NCI-H2227 (cell line): Measurements from ENCODE around the gene PARN.
"Not testable (repeated sequence)": the region's sequence is repeated elsewhere in the genome, so short reads cannot be mapped to it uniquely, and the experiment has no call there.

Source experiments
- DNase-seq: peaks from one replicate; lab custom pipeline; 2025; ENCODE audit not compliant: unreplicated experiment; lab: John Stamatoyannopoulos, UW

The PARN gene

DNA sequence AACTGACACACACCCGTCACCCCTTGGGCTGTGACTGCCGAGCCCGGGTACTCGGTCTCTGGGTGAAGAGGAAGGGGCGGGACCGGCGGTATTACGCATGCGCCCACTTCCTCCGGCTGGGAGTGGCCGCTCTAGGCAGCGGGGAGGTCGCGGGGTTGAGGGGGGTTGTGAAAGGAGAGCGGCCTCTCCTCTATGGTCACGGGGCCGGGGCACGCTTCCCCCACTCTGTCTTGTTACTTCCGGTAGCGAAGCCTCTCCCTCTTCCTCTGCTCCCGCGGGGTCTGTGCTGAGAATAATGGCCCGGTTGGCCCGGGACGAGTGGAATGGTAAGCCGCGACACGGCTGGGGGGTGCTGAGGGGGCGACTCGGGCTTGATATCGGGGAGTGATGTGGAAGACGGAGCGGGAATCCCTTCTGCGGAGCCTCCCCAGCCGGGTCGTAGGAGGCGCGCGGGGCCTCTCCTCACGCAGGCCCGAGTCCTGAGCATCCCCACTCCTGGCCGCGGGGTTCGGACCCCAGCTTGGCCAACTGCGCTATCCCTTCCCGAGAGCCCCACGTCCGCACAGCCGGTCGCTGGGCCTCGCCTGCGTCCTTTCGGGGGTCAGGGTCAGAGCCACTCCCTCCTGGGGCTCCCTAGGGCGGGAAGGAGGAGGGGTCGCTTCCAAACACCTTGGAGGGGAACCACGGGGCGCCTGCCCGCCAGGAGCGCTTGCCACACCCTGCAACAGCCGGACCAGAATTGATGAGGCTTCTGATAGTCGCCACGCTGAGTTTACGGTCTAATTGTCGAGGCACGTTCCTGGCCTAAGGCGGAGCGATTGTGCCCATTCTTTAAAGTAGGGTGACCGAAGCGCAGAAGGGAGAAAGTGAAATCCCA, 2.9 kb upstream of the PARN start, which contains the start of gene BFAR:
Gene BFAR, plus strand, starts transcription at position 259 of the 877 bp plus-strand sequence. CDS start 11,396 bp downstream, outside the sequence.
- DNase-seq, result peak; percentile 98

DNA sequence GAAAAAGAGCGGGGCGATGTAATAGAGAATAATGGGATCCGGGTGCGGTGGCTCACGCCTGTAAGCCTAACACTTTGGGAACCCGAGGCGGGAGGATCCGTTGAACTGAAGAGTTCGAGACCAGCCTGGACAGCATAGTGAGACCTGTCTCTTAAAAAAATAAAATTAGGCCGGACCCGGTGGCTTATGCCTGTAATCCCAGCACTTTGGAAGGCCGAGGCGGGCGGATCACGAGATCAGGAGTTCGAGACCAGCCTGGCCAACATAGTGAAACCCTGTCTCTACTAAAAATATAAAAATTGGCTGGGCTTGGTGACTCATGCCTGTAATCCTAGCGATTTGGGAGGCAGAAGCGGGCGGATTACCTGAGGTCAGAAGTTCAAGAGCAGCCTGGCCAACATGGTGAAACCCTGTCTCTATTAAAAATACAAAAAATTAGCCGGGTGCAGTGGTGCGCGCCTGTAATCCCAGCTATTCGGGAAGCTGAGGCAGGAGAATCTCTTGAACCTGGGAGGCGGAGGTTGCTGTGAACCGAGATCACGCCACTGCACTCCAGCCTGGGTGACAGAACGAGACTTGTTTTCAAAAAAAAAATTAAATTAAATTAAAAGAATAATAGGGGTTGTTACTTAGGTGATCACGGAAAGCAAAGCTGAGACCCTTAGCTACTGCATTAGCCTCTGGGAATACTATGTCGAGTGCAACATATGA, 715 bp upstream of the PARN start:
- DNase-seq, result not testable (repeated sequence)

DNA sequence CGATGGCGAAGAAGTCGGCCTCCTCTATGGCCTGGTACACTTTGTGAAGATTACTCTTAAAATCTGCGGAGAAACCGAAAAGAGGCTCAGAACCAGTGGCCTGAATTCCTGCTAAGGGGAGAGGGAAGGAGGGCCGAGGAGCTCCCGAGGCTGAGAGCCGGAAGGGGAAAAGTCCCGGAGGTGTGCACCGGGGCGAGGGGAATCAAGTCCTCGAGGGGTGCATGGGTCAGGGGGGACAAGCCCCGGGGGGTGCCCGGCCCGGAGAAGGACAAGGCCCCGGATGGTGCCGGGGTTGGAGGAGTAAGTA, 495 bp downstream of the PARN start:
- DNase-seq, result peak; percentile 52

DNA sequence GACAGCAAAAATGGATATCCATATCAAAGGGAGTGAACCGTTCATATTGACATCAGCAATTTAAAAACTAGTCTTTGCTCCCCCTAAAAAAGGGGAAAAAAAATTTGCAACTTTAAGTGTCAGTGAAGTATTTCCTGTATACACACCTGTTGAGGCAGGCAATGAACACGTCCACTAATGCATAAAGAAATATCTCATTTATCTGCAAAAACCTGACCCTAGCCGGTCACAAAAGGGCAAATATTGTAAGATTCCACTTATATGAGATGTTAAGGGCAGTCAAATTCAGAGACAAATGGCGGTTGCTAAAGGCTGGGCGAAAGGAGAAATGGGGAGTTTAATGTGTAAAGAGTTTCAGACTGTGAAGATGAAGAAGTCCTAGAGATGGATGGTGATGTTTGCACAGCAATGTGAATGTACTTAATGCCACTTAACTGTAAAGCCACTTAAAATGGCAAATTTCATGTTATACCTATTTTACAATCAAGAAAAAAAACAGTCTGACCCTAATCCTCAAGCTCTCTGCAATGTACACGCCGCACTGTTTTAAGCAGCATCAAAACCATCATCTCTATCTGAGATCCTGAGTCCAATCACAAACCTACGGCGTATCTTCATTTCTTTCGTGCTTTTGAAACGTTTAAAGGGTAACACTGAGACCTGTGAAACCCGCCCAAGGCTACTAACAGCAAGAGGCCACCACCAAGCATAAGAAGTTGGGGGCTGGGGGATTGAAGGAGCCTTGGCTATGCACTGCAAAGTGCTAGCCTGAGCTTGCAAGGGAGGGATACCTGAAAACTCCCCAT, 1.1 kb downstream of the PARN start:
- no peak for DNase-seq

DNA sequence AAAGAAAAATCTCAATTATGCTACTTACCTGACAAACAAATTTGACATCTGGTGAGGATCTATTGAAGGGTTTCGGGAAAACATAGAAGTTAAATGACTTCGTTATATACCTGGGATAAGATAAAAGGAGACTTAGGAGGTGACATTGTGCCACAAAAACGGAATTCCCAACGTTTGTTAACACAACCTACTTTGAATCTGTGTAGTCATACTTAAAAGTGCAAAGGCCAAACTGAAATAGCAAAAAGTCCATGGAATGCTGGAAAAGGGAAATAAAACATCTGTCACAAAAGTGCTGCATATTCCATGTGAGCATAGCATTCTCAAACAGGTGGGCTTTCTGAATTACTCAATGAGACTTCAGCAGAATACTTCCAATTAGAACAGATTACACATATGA, 3.0 kb downstream of the PARN start:
- DNase-seq, result no peak

DNA sequence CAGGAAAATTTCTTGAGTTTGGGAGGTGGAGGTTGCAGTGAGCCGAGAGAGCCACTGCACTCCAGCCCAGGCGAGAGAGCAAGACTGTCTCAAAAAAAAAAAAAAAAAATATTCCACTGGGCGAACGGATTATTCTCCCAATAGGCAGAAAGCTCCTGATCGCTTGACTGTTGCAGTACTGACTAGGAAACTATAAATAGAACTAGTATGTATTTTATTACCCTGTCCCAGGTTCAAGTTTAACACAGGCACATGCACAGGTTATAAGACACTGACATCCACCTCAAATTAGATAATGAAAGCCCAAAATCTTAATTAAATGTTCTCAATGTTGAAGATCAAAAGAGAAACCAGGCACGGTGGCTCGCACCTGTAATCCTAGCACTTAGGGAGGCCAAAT, 11.5 kb downstream of the PARN start:
- no peak for DNase-seq

DNA sequence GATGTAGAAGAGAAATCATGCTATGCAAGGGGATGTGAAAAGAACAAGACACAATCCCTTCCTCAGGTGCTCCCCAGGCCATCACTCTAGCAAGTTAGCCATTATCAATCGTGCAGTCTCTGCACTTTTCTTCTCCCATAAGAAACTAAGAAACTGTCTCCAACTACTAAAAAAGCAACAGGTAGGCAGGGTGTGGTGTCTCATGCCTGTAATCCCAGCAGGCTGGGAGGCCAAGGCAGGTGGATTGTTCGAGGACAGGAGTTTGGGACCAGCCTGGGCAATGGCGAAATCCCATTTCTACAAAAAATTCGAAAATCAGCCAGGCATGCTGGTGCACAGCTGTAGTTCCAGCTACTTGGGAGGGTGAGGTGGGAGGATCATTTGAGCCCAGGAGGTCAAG, 13.8 kb downstream of the PARN start:
- DNase-seq, result no peak

DNA sequence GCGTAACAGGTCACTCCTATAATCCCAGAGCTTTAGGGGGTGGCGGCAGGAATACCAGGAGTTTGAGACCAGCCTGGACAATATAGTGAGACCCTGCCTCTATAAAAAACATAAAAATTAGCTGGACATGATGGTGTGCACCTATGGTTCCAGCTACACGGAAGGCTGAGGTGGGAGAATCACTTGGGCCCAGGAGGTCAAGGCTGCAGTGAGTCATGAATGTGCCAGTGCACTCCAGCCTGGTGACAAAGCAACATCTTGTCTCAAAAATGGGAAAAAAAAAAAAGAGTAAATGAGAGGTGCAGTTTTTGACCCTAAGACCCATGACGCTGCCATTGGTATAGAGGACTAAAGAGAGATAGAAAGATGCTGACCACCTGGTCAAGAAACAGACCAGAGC, 16.1 kb downstream of the PARN start:
- no peak for DNase-seq

DNA sequence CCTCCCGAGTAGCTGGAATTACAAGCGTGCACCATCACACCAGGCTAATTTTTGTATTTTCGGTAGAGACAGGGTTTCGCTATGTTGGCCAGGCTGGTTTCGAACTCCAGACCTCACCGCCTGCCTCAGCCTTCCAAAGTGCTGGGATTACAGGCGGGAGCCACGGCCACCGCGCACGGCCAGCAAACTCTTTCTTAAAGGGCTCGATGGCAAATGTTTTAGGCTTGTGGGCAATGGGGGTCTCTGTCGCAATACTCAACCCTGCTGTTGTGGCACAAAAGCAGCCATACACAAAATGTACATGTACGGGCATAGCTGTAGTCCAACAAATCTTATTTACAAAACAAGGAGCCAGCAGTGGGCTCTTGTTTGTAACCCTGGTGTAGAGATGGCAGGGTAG, 18.4 kb downstream of the PARN start:
- DNase-seq, result no peak

DNA sequence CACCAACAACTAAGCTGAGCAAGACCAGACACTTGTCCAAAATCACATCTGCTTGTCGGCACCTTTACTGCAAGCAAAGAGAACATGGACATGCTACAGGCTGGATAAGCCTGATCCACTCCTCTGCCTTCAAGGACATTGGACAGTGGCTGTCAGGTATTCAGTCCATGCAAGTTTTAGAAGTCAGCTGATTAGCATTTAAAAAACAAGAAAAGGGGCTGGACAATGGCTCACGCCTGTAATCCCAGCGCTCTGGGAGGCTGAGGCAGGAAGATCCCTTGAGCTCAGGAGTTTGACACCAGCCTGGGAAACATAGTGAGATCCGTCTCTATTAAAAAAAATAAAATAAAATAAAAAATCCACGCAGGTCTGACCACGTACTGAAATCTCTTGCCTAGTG, 20.3 kb downstream of the PARN start:
- no peak for DNase-seq

DNA sequence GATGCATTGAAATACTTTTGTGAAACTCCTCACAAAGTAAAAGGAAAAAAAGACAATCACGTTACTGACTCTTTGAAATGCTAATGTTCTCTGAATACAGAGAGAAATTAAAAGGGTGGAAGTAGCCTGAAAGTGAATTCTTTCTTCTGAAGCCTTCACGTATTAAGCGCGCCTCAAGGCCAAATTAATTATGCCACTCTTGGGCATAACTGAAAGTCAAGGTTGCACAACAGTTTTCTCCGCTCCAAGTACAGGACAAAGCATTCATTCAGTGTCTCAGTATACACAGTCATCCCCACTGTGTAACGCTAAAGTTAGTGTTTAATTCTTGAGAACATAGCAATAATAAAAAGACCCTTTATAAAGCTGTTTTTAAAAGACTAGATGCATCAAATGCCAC, 21.5 kb downstream of the PARN start:
- DNase-seq, result no peak

DNA sequence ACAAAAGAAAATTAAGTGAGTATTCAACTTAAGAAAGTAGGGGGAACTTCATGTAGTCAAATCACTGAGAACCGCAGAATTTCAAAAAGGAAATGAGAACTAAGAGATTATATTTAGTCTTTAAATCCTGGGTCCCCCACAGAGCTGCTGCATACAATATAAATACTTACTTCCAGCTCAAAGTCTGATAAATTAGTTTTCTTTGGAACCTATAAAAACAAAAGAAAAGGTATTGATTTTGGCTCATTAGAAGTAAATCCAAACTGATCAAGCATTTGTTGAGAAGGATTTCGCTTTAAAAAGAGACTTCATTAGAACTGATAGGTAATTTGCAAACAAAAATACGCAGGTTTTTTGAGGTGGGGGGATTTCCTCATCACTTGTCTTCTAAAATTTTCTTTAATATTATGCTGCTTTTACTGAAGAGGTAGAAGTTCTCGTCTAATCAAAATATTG, 21.9 kb downstream of the PARN start:
- DNase-seq, result no peak

DNA sequence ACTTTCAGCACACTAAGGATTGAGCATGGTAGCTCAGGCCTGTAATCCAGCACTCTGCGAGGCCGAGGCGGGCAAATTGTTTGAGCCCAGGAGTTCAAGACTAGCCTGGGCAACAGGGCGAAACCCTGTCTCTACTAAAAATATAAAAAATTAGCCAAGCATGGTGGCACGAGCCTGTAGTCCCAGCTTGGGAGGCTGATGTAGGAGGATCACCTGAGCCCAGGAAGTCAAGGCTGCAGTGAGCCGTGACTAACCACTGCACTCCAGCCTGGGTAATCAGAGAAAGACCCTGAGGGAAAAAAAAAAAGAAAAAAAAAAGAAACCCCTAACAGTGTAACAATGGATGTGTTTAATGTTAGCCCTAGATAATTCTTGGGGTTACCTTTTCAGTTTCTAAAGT, 24.0 kb downstream of the PARN start:
- no peak for DNase-seq

DNA sequence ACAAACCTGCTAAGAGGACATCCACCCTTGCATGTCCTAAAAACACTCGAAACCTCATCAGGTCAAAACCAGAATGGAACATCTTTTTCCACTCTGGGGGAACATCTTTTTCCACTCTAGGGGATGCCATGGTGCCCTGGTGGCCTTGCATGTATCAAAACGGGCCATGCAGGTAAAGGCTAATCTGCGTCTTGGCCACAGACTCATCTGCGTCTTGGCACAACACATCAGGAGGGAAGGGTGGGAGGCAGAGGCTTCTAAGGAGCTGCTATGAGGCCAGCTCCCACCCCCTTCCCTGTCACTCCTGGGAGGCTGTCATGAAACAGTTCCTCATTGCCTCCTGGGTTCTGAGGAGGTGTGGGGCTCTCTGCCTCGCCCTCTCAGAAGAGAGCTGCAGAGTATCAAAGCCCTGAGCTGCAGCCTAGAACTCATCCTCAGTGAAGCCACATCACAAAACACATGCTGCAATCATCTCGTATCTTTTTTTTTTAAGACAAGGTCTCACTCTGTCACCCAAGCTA, 27.6 kb downstream of the PARN start:
- no peak for DNase-seq

DNA sequence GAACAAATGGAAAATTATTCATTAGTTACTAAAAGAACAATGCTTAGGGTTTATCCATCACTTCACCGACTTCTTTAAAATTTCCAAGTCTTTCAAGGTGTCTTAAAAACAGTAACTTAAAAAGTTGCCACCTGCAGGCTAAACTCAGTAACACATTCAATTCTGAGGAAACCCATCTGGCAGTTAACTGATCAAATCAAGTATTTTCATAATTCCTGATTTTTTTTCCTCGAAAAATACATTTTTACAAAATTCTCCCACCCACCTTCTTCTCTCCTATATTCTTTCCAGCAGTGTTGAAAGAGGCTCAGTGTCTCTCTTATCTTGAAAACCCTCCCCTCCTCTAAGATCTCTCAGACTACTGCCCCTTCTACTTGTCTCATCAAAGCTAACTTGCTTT, 29.9 kb downstream of the PARN start:
- DNase-seq, result peak; percentile 24

DNA sequence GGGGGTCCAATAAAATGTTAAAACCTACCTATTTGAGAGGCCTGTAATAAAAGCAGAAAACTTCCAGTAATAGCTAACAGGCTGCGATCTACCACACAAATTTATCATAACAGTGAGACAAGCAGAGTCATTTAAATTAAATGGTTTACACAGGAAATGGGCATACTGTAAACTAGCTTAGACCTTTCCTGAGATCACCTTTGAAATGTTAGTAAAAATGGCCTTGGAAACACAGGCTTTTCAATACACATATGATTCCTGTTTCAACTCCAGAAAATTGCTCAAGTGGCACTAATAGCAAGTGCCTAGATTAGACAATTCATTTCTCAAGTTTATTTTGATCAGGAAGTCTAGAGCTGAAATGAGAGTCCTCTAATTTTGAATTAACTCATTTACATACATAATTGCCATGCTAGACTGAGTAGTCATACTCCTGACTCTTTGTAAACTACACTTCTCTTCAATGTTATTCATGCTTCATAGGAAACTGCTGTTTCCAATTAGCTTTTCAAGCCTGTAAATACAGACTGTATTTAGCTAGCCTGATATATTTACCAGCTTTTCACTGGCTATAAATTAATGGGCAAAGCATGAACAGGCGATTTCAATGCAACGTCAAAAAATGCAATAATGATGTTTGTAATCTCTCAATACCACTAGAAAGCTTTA, 43.3 kb downstream of the PARN start:
- DNase-seq, result no peak

DNA sequence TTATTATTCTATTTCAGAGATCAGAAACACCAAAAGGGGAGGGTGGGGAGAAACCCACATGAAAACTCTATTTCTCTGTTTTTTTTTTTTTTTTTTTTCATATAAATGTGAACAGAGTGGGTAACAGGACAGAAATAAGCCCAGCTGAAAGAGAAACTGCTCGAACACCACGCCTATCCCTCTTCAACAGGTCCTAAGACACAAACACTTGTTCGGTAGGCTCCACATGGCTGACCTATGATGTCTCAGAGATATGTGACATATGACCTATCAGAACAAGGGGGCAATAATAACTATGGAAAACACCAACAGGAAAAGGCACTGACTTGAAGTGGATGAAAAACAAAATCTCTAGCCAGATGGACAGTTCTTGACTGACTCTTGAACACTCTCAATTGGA, 44.8 kb downstream of the PARN start:
- no peak for DNase-seq

DNA sequence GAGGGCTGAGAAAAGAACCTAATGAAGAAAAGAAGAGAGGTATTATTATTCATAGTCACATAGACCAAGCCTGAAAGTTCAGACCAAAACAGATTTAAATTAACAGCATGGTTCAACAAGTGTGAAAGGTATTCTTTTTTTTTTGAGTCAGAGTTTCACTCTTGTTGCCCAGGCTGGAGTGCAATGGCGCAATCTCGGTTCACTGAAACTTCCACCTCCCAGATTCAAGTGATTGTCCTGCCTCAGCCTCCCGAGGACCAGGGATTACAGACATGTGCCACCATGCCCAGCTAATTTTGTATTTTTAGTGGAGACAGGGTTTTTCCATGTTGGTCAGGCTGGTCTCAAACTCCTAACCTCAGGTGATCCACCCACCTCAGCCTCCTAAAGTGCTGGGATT, 49.1 kb downstream of the PARN start:
- not testable (repeated sequence) for DNase-seq

DNA sequence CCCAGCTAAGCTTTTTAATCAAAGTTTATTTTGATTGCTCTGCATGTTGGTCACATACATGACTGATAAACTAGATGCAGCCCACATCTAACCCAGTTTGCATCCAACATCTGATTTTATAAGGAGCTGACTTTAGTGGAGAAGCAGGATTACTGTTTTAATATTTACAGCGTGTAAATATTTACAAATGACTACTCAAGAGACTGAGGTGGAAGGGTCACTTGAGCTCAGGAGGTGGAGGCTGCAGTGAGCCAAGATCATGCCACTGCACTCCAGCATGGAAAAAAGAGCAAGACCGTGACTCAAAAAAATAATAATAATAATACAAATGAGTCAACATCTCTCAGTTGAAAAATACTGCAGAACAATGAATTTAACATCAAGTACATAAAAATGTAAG, 50.8 kb downstream of the PARN start:
- DNase-seq, result no peak

DNA sequence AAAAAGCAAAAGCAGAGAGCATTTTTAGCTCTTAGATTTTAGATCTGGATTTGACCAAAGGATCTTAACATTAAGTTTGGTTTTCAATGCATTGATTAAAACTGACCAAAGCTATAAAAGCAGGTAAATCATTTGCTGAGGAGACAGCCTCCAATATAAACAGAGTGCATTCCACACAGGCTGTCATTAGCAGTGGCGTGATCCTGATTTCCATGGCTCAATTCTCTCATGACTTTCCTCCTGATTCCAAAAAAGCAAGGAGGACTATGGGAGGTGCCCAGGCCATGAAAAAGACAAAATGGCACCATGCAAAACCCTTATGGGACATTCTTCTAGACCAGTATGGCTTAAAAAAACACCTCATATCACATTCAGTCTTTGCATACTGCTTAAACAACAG, 53.5 kb downstream of the PARN start:
- DNase-seq, result no peak

DNA sequence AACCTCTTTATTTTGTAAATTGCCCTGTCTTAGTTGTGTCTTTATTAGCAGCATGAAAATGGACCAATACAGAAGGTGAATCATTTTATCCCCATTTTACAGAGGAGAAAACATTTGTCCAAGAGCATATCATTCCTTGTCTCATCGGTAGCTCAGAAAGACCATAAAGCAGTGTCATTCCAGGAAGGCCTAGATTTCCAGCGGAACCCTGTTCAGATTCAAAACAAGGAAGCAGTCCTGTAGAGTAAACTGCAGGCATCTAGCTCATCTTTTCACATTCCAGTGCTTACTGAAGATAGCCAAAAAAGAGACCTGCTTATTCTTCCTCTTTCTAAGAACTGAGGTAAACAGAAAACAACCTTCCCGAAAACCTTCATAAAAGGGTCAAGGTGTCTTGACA, 54.0 kb downstream of the PARN start:
- no peak for DNase-seq
